Liver (tissue), 3 donors: ENCODE results near the gene CNTN1.

Source experiments
- ATF3 ChIP-seq: IDR thresholded peaks from 2 replicates; pipeline ENCODE4 v1.6.1; 2016; ENCODE audit warnings: antibody characterized with exemption
- CTCF ChIP-seq: fragments of 150-350 bp; IDR thresholded peaks from 2 replicates; pipeline ENCODE4 v1.5.1; 2017; ENCODE audit warnings: improper control_type of control experiment, low read depth, low read length; ENCODE audit not compliant: missing input control
- GABPA ChIP-seq, 2 donors: IDR thresholded peaks in 1 of 2; conservative IDR thresholded peaks in 1 of 2; 2 replicates each; pipeline ENCODE4 v1.6.1; 2016; ENCODE audit warnings: antibody characterized with exemption in 2 of 2, mild to moderate bottlenecking in 1 of 2, moderate library complexity in 1 of 2
- REST ChIP-seq: IDR thresholded peaks from 2 replicates; pipeline ENCODE4 v1.6.1; 2016; ENCODE audit warnings: antibody characterized with exemption, mild to moderate bottlenecking
- RXRA ChIP-seq, 2 donors: IDR thresholded peaks; 2 replicates each; pipeline ENCODE4 v1.6.1; 2017 to 2018; ENCODE audit warnings: antibody characterized with exemption in 2 of 2, mild to moderate bottlenecking in 1 of 2
- SP1 ChIP-seq: IDR thresholded peaks from 2 replicates; pipeline ENCODE4 v1.6.1; 2018; ENCODE audit warnings: antibody characterized with exemption, mild to moderate bottlenecking
- TF ChIP-seq, protein P1 (sequence below): IDR thresholded peaks from 2 replicates; pipeline ENCODE4 v1.6.1; 2016; ENCODE audit warnings: antibody characterized with exemption
- TF ChIP-seq, protein P2 (sequence below): IDR thresholded peaks from 2 replicates; pipeline ENCODE4 v1.6.1; 2016; ENCODE audit warnings: antibody characterized with exemption
- donor health status: healthy.
- donor health status: healthy.

- no peak for TF ChIP-seq CTCF
- TF ChIP-seq, protein P1, sequence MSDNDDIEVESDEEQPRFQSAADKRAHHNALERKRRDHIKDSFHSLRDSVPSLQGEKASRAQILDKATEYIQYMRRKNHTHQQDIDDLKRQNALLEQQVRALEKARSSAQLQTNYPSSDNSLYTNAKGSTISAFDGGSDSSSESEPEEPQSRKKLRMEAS = no peak
- TF ChIP-seq RXRA (IDR thresholded peaks at IDR 0.05) = no peak
- no peak for TF ChIP-seq SP1
- no peak for TF ChIP-seq ATF3
- TF ChIP-seq GABPA (IDR thresholded peaks at IDR 0.05 in 1 of 2, conservative IDR thresholded peaks at IDR 0.05 in 1 of 2) = no peak
- no peak for TF ChIP-seq REST
- TF ChIP-seq, protein P2, sequence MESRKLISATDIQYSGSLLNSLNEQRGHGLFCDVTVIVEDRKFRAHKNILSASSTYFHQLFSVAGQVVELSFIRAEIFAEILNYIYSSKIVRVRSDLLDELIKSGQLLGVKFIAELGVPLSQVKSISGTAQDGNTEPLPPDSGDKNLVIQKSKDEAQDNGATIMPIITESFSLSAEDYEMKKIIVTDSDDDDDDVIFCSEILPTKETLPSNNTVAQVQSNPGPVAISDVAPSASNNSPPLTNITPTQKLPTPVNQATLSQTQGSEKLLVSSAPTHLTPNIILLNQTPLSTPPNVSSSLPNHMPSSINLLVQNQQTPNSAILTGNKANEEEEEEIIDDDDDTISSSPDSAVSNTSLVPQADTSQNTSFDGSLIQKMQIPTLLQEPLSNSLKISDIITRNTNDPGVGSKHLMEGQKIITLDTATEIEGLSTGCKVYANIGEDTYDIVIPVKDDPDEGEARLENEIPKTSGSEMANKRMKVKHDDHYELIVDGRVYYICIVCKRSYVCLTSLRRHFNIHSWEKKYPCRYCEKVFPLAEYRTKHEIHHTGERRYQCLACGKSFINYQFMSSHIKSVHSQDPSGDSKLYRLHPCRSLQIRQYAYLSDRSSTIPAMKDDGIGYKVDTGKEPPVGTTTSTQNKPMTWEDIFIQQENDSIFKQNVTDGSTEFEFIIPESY = no peak
Observed at GRCh38 chr12:40993158-40993557, 300.9 kb downstream of the CNTN1 start.
